Activated CD8-positive, alpha-beta T cell treated with anti-CD3 and anti-CD28 coated beads for 36 hours (primary cell): ENCODE data around the gene GRID1. TPM values are rescaled to one million over a fixed set of nuclear protein-coding genes. Genes with fewer than 3 reads are reported as not detected.

ENCODE experiments used
- ATAC-seq: fragments of 200-7000 bp; cut with Tn5 transposase; one replicate; pipeline ENCODE4 v1.10.0; 2021; ENCODE audit warnings: mild to moderate bottlenecking, moderate library complexity
- CTCF ChIA-PET: fragments of 350-600 bp; sonication (Branson Sonifier 250); formaldehyde crosslinking; loops from one replicate; lab custom pipeline; 2021; ENCODE audit warnings: antibody characterized with exemption; lab: Charles Lee
- POLR2A ChIA-PET: fragments of 350-600 bp; sonication (Branson Sonifier 250); formaldehyde crosslinking; loops from one replicate; lab custom pipeline; 2021; ENCODE audit warnings: antibody characterized with exemption; lab: Charles Lee
- DNase-seq: peaks from one replicate; pipeline ENCODE4 v3.0.0-alpha.2; 2020
- H3K27ac Mint-ChIP-seq: one replicate; pipeline ENCODE4 v1.8.0; 2021; ENCODE audit warnings: mild to moderate bottlenecking, mixed read lengths
- H3K27me3 Mint-ChIP-seq: one replicate; pipeline ENCODE4 v1.8.0; 2021; ENCODE audit warnings: mixed read lengths
- H3K36me3 Mint-ChIP-seq: one replicate; pipeline ENCODE4 v1.8.0; 2021; ENCODE audit warnings: low read depth, mixed read lengths
- H3K4me1 Mint-ChIP-seq: one replicate; pipeline ENCODE4 v1.8.0; 2021; ENCODE audit warnings: low read depth, mixed read lengths
- H3K4me3 Mint-ChIP-seq: one replicate; pipeline ENCODE4 v1.8.0; 2021; ENCODE audit warnings: mild to moderate bottlenecking, moderate library complexity, mixed read lengths
- H3K9me3 Mint-ChIP-seq: one replicate; pipeline ENCODE4 v1.8.0; 2021; ENCODE audit warnings: mixed read lengths
- CTCF ChIP-seq: fragments of 200-600 bp; IDR thresholded peaks from one replicate; pipeline ENCODE4 v1.8.0; 2022; ENCODE audit warnings: antibody characterized with exemption, mild to moderate bottlenecking
- intact Hi-C: fragments of 100-400 bp; cut with micrococcal nuclease; formaldehyde crosslinking; loops from one replicate; pipeline ENCODE4 v1.10.0; 2022
- total RNA-seq, 2 experiments: library from RNA; stranded (reverse); gene quantifications; one replicate each; pipeline ENCODE4 v1.2.3, GENCODE V29; 2021

GRID1 gene
- total RNA-seq, 2 experiments from 2014 or later, result not detected

- intact Hi-C loops, result no loop called here
- ATAC-seq, result no peak
- DNase-seq, result no peak
- H3K27me3 Mint-ChIP-seq, result no peaks in the 10 kb centered on the region
- H3K9me3 Mint-ChIP-seq, result no peaks in the 10 kb centered on the region
- TF ChIP-seq CTCF, result no peak
- ChIA-PET CTCF (no interaction called here), POLR2A (no interaction called here)
- H3K4me1 Mint-ChIP-seq, result peaks cover 29% of the 10 kb centered on the region
- H3K27ac Mint-ChIP-seq, result no peak overlapping the region
- no peaks in the 10 kb centered on the region for H3K36me3 Mint-ChIP-seq
- no peak overlapping the region for H3K4me3 Mint-ChIP-seq
Measured at GRCh38 chr10:85609509-85609908, 757.1 kb downstream of the GRID1 start.

GRCh38 chr10:85608706-85609105 lies 757.9 kb downstream of the GRID1 start:
- POLR2A ChIA-PET, result no interaction called here
- Mint-ChIP-seq H3K4me3 (no peak overlapping the region), H3K4me1 (peaks cover 20% of the 10 kb centered on the region), H3K27me3 (no peaks in the 10 kb centered on the region), H3K27ac (no peak overlapping the region), H3K36me3 (no peaks in the 10 kb centered on the region), H3K9me3 (no peaks in the 10 kb centered on the region)
- CTCF ChIA-PET, result interaction anchor here (0.7 to 1.7 kb wide), 2 partner anchors 16 to 1431 kb away, joined by 3 to 4 read pairs; no protein-coding TSS in a partner anchor
- no peak for ATAC-seq
- DNase-seq, result no peak
- intact Hi-C loops, result no loop called here
- TF ChIP-seq CTCF, result no peak

- intact Hi-C loops, result no loop called here
- CTCF ChIA-PET, result interaction anchor here (1.7 kb wide), 1 partner anchor 14 kb away, joined by 4 read pairs; no protein-coding TSS in a partner anchor
- Mint-ChIP-seq H3K36me3 (no peaks in the 10 kb centered on the region), H3K27ac (no peak overlapping the region), H3K4me3 (no peak overlapping the region), H3K4me1 (peaks cover 5% of the 10 kb centered on the region), H3K27me3 (no peaks in the 10 kb centered on the region), H3K9me3 (no peaks in the 10 kb centered on the region)
- POLR2A ChIA-PET, result no interaction called here
- DNase-seq, result no peak
- no peak for ATAC-seq
- TF ChIP-seq CTCF, result no peak
Measured at GRCh38 chr10:85607043-85607695, 759.4 kb downstream of the GRID1 start.

GRCh38 chr10:85606401-85606800 lies 760.2 kb downstream of the GRID1 start:
- Mint-ChIP-seq H3K27ac (no peak overlapping the region), H3K4me3 (no peak overlapping the region), H3K9me3 (no peaks in the 10 kb centered on the region), H3K36me3 (no peaks in the 10 kb centered on the region), H3K4me1 (no peaks in the 10 kb centered on the region), H3K27me3 (no peaks in the 10 kb centered on the region)
- CTCF ChIA-PET, result no interaction called here
- no peak for TF ChIP-seq CTCF
- no peak for DNase-seq
- intact Hi-C loops, result no loop called here
- ATAC-seq, result no peak
- POLR2A ChIA-PET, result no interaction called here

GRCh38 chr10:85604884-85605283 lies 761.7 kb downstream of the GRID1 start:
- Mint-ChIP-seq H3K9me3 (no peaks in the 10 kb centered on the region), H3K4me3 (no peak overlapping the region), H3K27ac (no peak overlapping the region), H3K27me3 (no peaks in the 10 kb centered on the region), H3K36me3 (no peaks in the 10 kb centered on the region), H3K4me1 (no peaks in the 10 kb centered on the region)
- ChIA-PET POLR2A (interaction anchor here (1.4 kb wide), 1 partner anchor 10 kb away, joined by 3 read pairs; no protein-coding TSS in a partner anchor), CTCF (no interaction called here)
- ATAC-seq (no peak), DNase-seq (no peak)
- TF ChIP-seq CTCF, result no peak
- intact Hi-C loops, result no loop called here
